Lung (tissue), 12 donors: ENCODE results near the gene HDLBP. TPM values are rescaled to one million over a fixed set of nuclear protein-coding genes. Genes with fewer than 3 reads are reported as not detected.

ENCODE experiments used
- ATAC-seq: fragments of 200-7000 bp; cut with Tn5 transposase; one replicate; pipeline ENCODE4 v1.9.1; 2020; ENCODE audit warnings: moderate number of reproducible peaks; ENCODE audit not compliant: insufficient read depth, low FRiP score
- DNase-seq, 3 donors: peaks; one replicate each; pipeline ENCODE4 v3.0.0-alpha.2; 2013 to 2017
- H3K27ac ChIP-seq, 2 donors: one replicate each; pipeline ENCODE4 v1.5.1; 2013; ENCODE audit warnings: mild to moderate bottlenecking in 2 of 2, moderate library complexity in 2 of 2, control low read depth in 1 of 2, inconsistent platforms in 1 of 2, low read depth in 1 of 2, low read length in 1 of 2
- H3K27me3 ChIP-seq, 3 donors: one replicate each; pipeline ENCODE4 v1.5.1; 2013; ENCODE audit warnings: low read length in 2 of 3; ENCODE audit not compliant: control insufficient read depth in 3 of 3, insufficient read depth in 3 of 3
- H3K36me3 ChIP-seq, 4 donors: one replicate each; pipeline ENCODE4 v1.5.1; 2013; ENCODE audit warnings: low read length in 4 of 4, mild to moderate bottlenecking in 1 of 4, moderate library complexity in 1 of 4; ENCODE audit not compliant: control insufficient read depth in 4 of 4, insufficient read depth in 4 of 4
- H3K4me1 ChIP-seq, 5 donors: one replicate each; pipeline ENCODE4 v1.5.1; 2013; ENCODE audit warnings: low read length in 5 of 5, mild to moderate bottlenecking in 2 of 5, moderate library complexity in 1 of 5; ENCODE audit not compliant: control insufficient read depth in 5 of 5, insufficient read depth in 5 of 5
- H3K4me3 ChIP-seq: one replicate; pipeline ENCODE4 v1.5.1; 2013; ENCODE audit warnings: mild to moderate bottlenecking, control low read depth, moderate library complexity
- H3K9ac ChIP-seq, 2 donors: one replicate each; pipeline ENCODE4 v1.5.1; 2013; ENCODE audit warnings: low read length in 2 of 2, control low read depth in 1 of 2; ENCODE audit not compliant: insufficient read depth in 1 of 2
- H3K9me3 ChIP-seq, 4 donors: one replicate each; pipeline ENCODE4 v1.5.1; 2013; ENCODE audit warnings: low read length in 3 of 4, mild to moderate bottlenecking in 1 of 4, moderate library complexity in 1 of 4; ENCODE audit not compliant: control insufficient read depth in 4 of 4, insufficient read depth in 3 of 4
- WGBS, 2 donors: extraction: QIAGEN DNeasy Blood & Tissue Kit; methylation state at CpG; one replicate each; pipeline ENCODE4 v1.1.7; 2013; 5-methylcytosine and 5-hydroxymethylcytosine counted together
- polyA plus RNA-seq, 2 donors: library from polyadenylated mRNA; stranded (reverse); fragments of 200-250 nt; gene quantifications; one replicate each; pipeline ENCODE4 v1.2.1, GENCODE V29; 2013
- total RNA-seq, 2 donors: library from RNA; depleted of rRNA in 1 of 2; stranded (reverse); fragments of >200 nt in 1 of 2; gene quantifications; one replicate each; pipeline ENCODE4 v1.2.1, GENCODE V29; 2014 to 2021
- TF ChIP-seq, protein P1 (sequence below): IDR thresholded peaks from 2 replicates; pipeline ENCODE4 v1.5.1; 2012; ENCODE audit warnings: mild to moderate bottlenecking; ENCODE audit errors: control extremely low read depth, extremely low read depth
- donor health status: control.
- donor health status: control.
- donor health status: Bipolar disorder and iron deficiency.
- donor health status: healthy.
- donor health status: DM: yes; HTN: yes; CAD: no.

The HDLBP gene
- total and polyA plus RNA-seq, 4 donors = 165 to 595 (median 316) TPM

DNA sequence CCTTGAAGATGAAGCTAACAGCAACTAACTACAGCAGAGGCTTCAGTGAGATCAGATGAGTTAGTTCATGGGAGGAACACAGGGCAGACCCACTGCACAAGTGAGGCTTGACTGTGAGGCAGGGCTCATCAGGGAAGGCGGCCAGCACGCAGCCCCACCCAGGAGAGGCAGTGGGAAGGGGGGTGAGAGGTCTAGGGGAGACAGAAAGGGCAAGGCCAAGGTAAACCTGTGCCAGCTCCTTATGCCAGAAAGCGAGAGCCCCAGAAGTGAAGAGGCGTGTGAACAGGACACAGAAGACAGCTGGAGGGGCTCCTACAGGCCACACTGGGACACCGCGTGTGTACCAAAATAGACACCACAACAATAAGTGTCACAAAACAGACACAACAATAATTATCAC lies 78.4 kb downstream of the HDLBP start:
- Histone ChIP-seq H3K36me3 (peaks cover 45 to 79% (median 67%) of the 10 kb centered on the region in 4 donors), H3K4me1 (no peaks in the 10 kb centered on the region), H3K9ac (no peak overlapping the region), H3K27ac (no peak overlapping the region), H3K27me3 (no peaks in the 10 kb centered on the region), H3K4me3 (no peak overlapping the region), H3K9me3 (no peaks in the 10 kb centered on the region)
- WGBS, 2 donors = 96 to 98% methylated on average over 6 of the region's 6 CpGs
- TF ChIP-seq, protein P1, sequence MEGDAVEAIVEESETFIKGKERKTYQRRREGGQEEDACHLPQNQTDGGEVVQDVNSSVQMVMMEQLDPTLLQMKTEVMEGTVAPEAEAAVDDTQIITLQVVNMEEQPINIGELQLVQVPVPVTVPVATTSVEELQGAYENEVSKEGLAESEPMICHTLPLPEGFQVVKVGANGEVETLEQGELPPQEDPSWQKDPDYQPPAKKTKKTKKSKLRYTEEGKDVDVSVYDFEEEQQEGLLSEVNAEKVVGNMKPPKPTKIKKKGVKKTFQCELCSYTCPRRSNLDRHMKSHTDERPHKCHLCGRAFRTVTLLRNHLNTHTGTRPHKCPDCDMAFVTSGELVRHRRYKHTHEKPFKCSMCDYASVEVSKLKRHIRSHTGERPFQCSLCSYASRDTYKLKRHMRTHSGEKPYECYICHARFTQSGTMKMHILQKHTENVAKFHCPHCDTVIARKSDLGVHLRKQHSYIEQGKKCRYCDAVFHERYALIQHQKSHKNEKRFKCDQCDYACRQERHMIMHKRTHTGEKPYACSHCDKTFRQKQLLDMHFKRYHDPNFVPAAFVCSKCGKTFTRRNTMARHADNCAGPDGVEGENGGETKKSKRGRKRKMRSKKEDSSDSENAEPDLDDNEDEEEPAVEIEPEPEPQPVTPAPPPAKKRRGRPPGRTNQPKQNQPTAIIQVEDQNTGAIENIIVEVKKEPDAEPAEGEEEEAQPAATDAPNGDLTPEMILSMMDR = no peak
- no peak for ATAC-seq
- DNase-seq = no peak

GRCh38 chr2:241235859-241236593 lies 79.4 kb downstream of the HDLBP start:
- no peaks in the 10 kb centered on the region for H3K9me3 ChIP-seq
- H3K36me3 ChIP-seq = peaks cover 41 to 84% (median 67%) of the 10 kb centered on the region in 4 donors
- no peak overlapping the region for H3K4me3 ChIP-seq
- no peaks in the 10 kb centered on the region for H3K4me1 ChIP-seq
- no peak overlapping the region for H3K9ac ChIP-seq
- H3K27me3 ChIP-seq = no peaks in the 10 kb centered on the region
- H3K27ac ChIP-seq = no peak overlapping the region
- 91 to 92% methylated on average over 30 of the region's 30 CpGs for WGBS, 2 donors
- no peak for ATAC-seq
- DNase-seq = no peak
- TF ChIP-seq, protein P1 = no peak

DNA sequence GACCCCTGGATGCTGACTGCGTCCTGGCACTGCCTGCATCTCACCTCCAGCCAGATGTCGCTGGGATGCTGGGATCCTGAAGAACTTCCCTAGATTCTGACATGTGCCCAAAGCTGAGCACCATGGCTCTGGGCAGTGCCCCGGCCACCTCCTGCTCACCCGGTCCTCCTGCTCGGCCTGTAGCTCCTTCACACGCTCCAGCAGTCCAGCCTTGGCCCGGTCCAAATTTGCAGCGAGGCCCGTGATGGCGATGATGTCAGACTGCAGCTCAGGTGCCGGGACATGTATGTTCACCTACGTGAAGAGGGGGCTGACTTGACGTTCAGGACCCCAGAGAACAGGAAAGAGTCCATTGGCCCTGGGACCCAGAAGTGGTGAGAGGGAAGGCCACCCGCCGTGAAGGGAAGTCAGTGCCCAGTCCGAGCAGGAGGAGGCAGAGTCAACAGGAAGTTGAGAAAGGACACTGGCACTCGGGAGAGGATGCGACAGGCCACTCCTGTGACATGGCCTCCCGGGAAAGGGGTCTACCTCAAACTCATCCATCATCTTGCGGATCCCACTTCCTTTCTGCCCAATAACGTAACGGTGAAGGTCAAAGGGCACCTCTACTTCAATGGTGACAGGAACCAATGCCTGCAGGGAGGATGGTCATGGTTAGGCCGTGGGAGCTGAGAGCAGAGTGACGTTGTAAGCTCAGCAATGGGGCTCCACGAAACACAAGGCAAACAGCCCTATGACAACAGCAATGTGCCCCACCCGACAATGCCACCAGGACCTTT lies 80.3 kb downstream of the HDLBP start:
- Histone ChIP-seq H3K9ac (no peak overlapping the region), H3K27me3 (no peaks in the 10 kb centered on the region), H3K9me3 (no peaks in the 10 kb centered on the region), H3K27ac (no peak overlapping the region), H3K36me3 (peaks cover 42 to 84% (median 69%) of the 10 kb centered on the region in 4 donors), H3K4me3 (no peak overlapping the region), H3K4me1 (no peaks in the 10 kb centered on the region)
- 68 to 79% methylated on average over 26 of the region's 26 CpGs for WGBS, 2 donors
- DNase-seq (no peak), ATAC-seq (no peak)
- TF ChIP-seq, protein P1 = no peak
